Osteoblast (primary cell): ENCODE measurements around the gene IL15RA. TPM values are rescaled to one million over a fixed set of nuclear protein-coding genes. Genes with fewer than 3 reads are reported as not detected.
A peak's percentile ranks its signal among the peaks of the same experiment; 100 is the strongest.

Experiments
- DNase-seq: peaks from one replicate; pipeline ENCODE4 v3.0.0; 2011; ENCODE audit warnings: low spot score, mixed read lengths; ENCODE audit not compliant: insufficient read length; ENCODE audit errors: missing footprints
- H2AFZ ChIP-seq: 2 replicates; pipeline ENCODE4 v1.6.0; 2011; ENCODE audit warnings: mild to moderate bottlenecking, low read length
- H3K27ac ChIP-seq: 2 replicates; pipeline ENCODE4 v1.5.1; 2011; ENCODE audit warnings: mild to moderate bottlenecking, low read depth, low read length, moderate library complexity
- H3K27me3 ChIP-seq: 2 replicates; pipeline ENCODE4 v1.6.0; 2012; ENCODE audit warnings: mild to moderate bottlenecking, control low read depth, inconsistent platforms, low read length, moderate library complexity; ENCODE audit not compliant: insufficient read depth
- H3K36me3 ChIP-seq: 2 replicates; pipeline ENCODE4 v1.5.1; 2011; ENCODE audit warnings: mild to moderate bottlenecking, low read length, control low read depth, moderate library complexity; ENCODE audit not compliant: insufficient read depth
- H3K4me1 ChIP-seq: 2 replicates; pipeline ENCODE4 v1.5.1; 2011; ENCODE audit warnings: mild to moderate bottlenecking, low read length, control low read depth, moderate library complexity; ENCODE audit not compliant: insufficient read depth
- H3K4me2 ChIP-seq: 2 replicates; pipeline ENCODE4 v1.6.0; 2011; ENCODE audit warnings: mild to moderate bottlenecking, low read length; ENCODE audit not compliant: insufficient read depth
- H3K4me3 ChIP-seq: fragments of 200-600 bp; sonication (generic); 3 replicates; pipeline ENCODE4 v1.5.1; 2012; ENCODE audit warnings: mild to moderate bottlenecking, low read length, inconsistent platforms; ENCODE audit not compliant: insufficient read depth
- H3K79me2 ChIP-seq: 2 replicates; pipeline ENCODE4 v1.6.0; 2012; ENCODE audit warnings: mild to moderate bottlenecking, low read length, control low read depth, inconsistent platforms; ENCODE audit not compliant: insufficient read depth
- H3K9me3 ChIP-seq: 2 replicates; pipeline ENCODE4 v1.5.1; 2011; ENCODE audit warnings: low read depth, low read length, control low read depth
- H4K20me1 ChIP-seq: 2 replicates; pipeline ENCODE4 v1.6.0; 2012; ENCODE audit warnings: mild to moderate bottlenecking, low read length, control low read depth; ENCODE audit not compliant: insufficient read depth
- total RNA-seq: library from RNA; depleted of rRNA; stranded (reverse); fragments of >200 nt; gene quantifications from 2 replicates; pipeline ENCODE4 v1.2.3, GENCODE V29; 2012
- TF ChIP-seq, protein P1 (sequence below): IDR thresholded peaks from 2 replicates; pipeline ENCODE4 v1.5.1; 2011; ENCODE audit warnings: mild to moderate bottlenecking, low read depth, low read length, moderate library complexity; ENCODE audit errors: extremely low read depth

IL15RA gene, protein sequence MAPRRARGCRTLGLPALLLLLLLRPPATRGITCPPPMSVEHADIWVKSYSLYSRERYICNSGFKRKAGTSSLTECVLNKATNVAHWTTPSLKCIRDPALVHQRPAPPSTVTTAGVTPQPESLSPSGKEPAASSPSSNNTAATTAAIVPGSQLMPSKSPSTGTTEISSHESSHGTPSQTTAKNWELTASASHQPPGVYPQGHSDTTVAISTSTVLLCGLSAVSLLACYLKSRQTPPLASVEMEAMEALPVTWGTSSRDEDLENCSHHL
- 1.1 and 1.2 TPM in 2 replicates for total RNA-seq

DNA sequence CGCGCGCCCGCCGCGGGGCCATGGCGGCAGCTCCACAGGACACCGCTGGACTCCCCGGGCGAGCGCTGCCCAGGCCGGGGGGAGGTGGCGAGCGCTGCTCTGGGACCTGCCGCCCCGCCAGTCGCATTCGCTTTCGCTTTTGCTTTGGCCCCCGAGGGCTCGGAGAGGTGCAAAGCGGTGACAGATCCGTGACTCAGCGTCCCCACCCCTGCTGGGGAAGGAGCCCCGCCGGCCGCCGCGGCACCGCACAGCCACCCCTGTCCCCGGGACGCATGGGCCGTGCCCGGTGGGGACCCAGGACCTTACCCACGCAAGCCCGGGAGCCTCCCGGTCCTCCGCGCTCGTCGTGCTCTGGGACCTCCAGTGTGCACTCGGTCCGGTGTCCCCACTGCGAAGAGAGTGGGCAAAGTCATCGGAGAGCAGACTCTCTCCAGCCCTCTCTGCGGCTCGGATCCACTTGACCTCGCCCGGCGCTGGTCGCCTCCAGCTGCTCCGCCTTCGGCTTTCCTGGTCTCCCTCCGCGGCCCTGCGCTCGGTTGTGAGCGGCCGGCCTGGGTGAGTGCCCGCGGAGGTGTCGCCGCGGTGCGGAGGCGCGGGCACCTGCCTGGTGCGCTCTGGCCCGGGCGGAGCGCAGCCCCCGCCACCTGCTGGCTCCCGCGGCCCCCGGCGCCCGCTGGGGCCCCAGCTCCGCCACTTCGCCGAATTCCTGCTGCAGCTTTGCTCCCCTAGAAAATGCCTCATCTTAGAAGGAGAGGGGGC is at the start of gene IL15RA:
IL15RA (minus strand) TSS at position 73 of the 759 bp plus-strand sequence; CDS start at position 22, 51 bp downstream.
- Histone ChIP-seq H3K4me1 (no peaks in the 10 kb centered on the region), H3K27ac (no peak within 1 kb of the TSS)
- DNase-seq: peak; percentile 95

DNA sequence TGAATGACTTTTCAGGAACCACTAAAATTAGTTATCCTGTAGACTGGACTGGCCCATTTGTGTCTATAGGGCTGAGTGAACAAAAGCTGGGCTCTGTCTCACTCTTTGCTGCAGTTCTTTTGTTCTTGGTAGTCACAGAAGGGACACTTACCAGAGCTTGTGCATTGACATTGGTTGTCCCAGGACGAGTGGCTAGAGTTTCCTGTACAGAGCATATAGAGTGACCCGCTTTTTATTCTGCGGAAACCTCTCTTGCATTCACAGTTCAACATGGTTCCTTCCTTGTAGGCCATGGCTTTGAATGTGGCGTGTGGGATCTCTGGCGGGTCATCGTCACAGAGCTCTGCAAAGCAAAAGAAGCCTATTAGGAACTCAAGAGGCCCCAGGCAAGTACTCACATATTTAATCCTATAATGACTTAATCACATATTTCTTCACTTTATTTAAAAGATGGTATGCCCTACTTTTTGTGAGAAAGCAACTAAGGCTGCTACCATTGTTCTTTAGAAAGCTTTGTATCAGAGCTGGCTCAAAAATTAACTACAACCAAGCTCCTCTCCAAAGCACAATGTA is 48.4 kb upstream of the IL15RA start:
- DNase-seq: no peak
- no peak overlapping the region for H3K4me3 ChIP-seq
- no peaks in the 10 kb centered on the region for H3K27me3 ChIP-seq
- H2AFZ ChIP-seq: no peak overlapping the region
- no peak overlapping the region for H3K27ac ChIP-seq
- H3K9me3 ChIP-seq: no peaks in the 10 kb centered on the region
- H3K79me2 ChIP-seq: no peaks in the 10 kb centered on the region
- H4K20me1 ChIP-seq: no peaks in the 10 kb centered on the region
- H3K4me2 ChIP-seq: no peak overlapping the region
- H3K4me1 ChIP-seq: no peaks in the 10 kb centered on the region
- no peaks in the 10 kb centered on the region for H3K36me3 ChIP-seq
- TF ChIP-seq, protein P1, sequence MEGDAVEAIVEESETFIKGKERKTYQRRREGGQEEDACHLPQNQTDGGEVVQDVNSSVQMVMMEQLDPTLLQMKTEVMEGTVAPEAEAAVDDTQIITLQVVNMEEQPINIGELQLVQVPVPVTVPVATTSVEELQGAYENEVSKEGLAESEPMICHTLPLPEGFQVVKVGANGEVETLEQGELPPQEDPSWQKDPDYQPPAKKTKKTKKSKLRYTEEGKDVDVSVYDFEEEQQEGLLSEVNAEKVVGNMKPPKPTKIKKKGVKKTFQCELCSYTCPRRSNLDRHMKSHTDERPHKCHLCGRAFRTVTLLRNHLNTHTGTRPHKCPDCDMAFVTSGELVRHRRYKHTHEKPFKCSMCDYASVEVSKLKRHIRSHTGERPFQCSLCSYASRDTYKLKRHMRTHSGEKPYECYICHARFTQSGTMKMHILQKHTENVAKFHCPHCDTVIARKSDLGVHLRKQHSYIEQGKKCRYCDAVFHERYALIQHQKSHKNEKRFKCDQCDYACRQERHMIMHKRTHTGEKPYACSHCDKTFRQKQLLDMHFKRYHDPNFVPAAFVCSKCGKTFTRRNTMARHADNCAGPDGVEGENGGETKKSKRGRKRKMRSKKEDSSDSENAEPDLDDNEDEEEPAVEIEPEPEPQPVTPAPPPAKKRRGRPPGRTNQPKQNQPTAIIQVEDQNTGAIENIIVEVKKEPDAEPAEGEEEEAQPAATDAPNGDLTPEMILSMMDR: no peak

More for the DNA sequence above, at the start of gene IL15RA:
- Histone ChIP-seq H3K27me3 (no peaks in the 10 kb centered on the region), H4K20me1 (no peaks in the 10 kb centered on the region), H3K36me3 (no peaks in the 10 kb centered on the region), H3K79me2 (no peaks in the 10 kb centered on the region), H3K4me3 (peak within 1 kb of the TSS; percentile 87), H2AFZ (peak within 1 kb of the TSS; percentile 88), H3K4me2 (peak within 1 kb of the TSS; percentile 84), H3K9me3 (no peaks in the 10 kb centered on the region)
- TF ChIP-seq, protein P1: no peak

DNA sequence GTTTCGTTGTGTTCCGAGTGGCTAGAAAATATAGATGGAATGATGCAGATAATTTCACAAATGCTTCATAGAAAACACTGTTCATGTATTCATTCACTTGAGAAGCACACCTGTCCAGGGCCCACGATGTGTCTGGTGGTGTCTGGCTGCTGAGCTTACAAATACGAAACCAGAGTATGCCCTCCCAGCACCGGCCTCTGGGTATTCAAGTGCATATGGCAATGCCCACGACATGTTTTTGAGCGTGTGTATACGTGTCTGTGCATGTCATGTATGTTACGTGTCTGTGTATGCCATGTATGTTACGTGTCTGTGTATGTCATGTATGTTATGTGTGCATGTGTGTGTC is 47.0 kb upstream of the IL15RA start:
- Histone ChIP-seq H3K27me3 (no peaks in the 10 kb centered on the region), H3K4me1 (no peaks in the 10 kb centered on the region), H3K27ac (no peak overlapping the region), H3K79me2 (no peaks in the 10 kb centered on the region), H3K36me3 (no peaks in the 10 kb centered on the region), H3K4me3 (no peak overlapping the region), H4K20me1 (no peaks in the 10 kb centered on the region), H3K4me2 (no peak overlapping the region), H3K9me3 (no peaks in the 10 kb centered on the region), H2AFZ (no peak overlapping the region)
- DNase-seq: no peak
- TF ChIP-seq, protein P1: no peak

DNA sequence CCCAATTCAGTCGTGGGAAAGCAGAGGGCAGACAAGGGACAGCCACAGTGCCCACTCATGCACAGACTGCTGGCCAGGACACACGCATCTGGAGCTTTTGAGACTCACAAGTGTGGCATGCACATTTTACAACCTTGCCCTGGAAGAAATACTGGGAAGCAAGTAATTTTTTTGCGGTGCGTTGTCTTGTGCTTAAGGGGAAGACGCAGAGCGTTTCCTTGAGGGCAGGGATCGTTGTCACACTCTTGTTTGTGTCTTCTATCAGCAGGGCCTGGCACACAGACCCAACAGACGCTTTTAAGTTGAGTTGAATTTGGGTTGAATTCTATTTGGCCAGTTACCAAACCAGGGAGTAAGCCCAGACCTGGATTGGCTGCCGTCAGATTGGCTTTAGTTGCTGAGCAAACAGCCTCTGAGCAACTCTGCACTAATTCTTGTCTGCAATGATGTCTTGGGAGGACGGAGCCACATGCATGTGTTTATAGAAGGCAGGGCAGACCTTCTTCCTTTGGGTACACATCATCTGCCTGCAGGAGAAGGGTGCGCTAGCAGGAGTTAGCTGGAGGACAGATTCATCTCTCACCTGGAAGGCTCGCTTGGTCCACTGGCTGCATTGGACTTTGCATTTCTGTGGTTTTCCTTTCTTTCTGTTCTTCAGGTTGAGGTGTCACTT is 46.5 kb upstream of the IL15RA start:
- Histone ChIP-seq H2AFZ (peak overlapping the region; percentile 20), H3K4me1 (no peaks in the 10 kb centered on the region), H4K20me1 (no peaks in the 10 kb centered on the region), H3K27ac (no peak overlapping the region), H3K4me3 (no peak overlapping the region), H3K9me3 (no peaks in the 10 kb centered on the region), H3K79me2 (no peaks in the 10 kb centered on the region), H3K27me3 (peaks cover 1% of the 10 kb centered on the region), H3K36me3 (no peaks in the 10 kb centered on the region), H3K4me2 (peak overlapping the region; percentile 23)
- TF ChIP-seq, protein P1: no peak
- DNase-seq: peak; percentile 78
